ENCODE measurements around the gene ACSL5.

ACSL5 gene

GRCh38 chr10:112429654-112430230, 55.8 kb downstream of the ACSL5 start:
- no peak for TF ChIP-seq CTCF (IDR thresholded peaks at IDR 0.05; ENCODE audit: borderline replicate concordance, insufficient read depth, low read depth, low read length)
- no peak overlapping the region for H3K4me3 ChIP-seq (ENCODE audit: low read depth, low read length)

GRCh38 chr10:112433136-112433535, 59.2 kb downstream of the ACSL5 start:
- H3K4me3 ChIP-seq (ENCODE audit: low read depth, low read length) = no peak overlapping the region
- no peak for TF ChIP-seq CTCF (IDR thresholded peaks at IDR 0.05; ENCODE audit: borderline replicate concordance, insufficient read depth, low read depth, low read length)

GRCh38 chr10:112434988-112435619, 61.2 kb downstream of the ACSL5 start:
- H3K4me3 ChIP-seq (ENCODE audit: low read depth, low read length) = no peak overlapping the region
- TF ChIP-seq CTCF (IDR thresholded peaks at IDR 0.05; ENCODE audit: borderline replicate concordance, insufficient read depth, low read depth, low read length) = no peak

GRCh38 chr10:112438356-112438755, 64.4 kb downstream of the ACSL5 start:
- H3K4me3 ChIP-seq (ENCODE audit: low read depth, low read length) = no peak overlapping the region
- no peak for TF ChIP-seq CTCF (IDR thresholded peaks at IDR 0.05; ENCODE audit: borderline replicate concordance, insufficient read depth, low read depth, low read length)

- TF ChIP-seq CTCF (IDR thresholded peaks at IDR 0.05; ENCODE audit: borderline replicate concordance, insufficient read depth, low read depth, low read length) = no peak
- no peak overlapping the region for H3K4me3 ChIP-seq (ENCODE audit: low read depth, low read length)
Measured at GRCh38 chr10:112441520-112441919, 67.6 kb downstream of the ACSL5 start.

GRCh38 chr10:112442063-112442462, 68.1 kb downstream of the ACSL5 start:
- TF ChIP-seq CTCF (IDR thresholded peaks at IDR 0.05; ENCODE audit: borderline replicate concordance, insufficient read depth, low read depth, low read length) = no peak

More at GRCh38 chr10:112442063-112442462, 68.1 kb downstream of the ACSL5 start:
- H3K4me3 ChIP-seq (ENCODE audit: low read depth, low read length) = no peak overlapping the region
